Left ventricle myocardium inferior (tissue), 1 donor: Measurements from ENCODE around the gene ACSS2. TPM values are rescaled to one million over a fixed set of nuclear protein-coding genes. Genes with fewer than 3 reads are reported as not detected.

Source experiments
- DNase-seq: peaks from one replicate; pipeline ENCODE4 v3.0.0-alpha.2; 2020
- H3K27ac ChIP-seq: fragments of 200-600 bp; replicated peaks from 2 replicates; pipeline ENCODE4 v1.8.0; 2021
- H3K27me3 ChIP-seq: fragments of 200-600 bp; 2 replicates; pipeline ENCODE4 v1.8.0; 2021; ENCODE audit warnings: low read depth
- H3K36me3 ChIP-seq: fragments of 200-600 bp; 2 replicates; pipeline ENCODE4 v1.8.0; 2021
- H3K4me1 ChIP-seq: fragments of 200-600 bp; 2 replicates; pipeline ENCODE4 v1.8.0; 2021
- H3K4me3 ChIP-seq: fragments of 200-600 bp; 2 replicates; pipeline ENCODE4 v1.8.0; 2021; ENCODE audit warnings: mild to moderate bottlenecking, moderate library complexity
- H3K9me3 ChIP-seq: fragments of 200-600 bp; replicated peaks from 2 replicates; pipeline ENCODE4 v1.8.0; 2021
- intact Hi-C: fragments of 100-400 bp; cut with micrococcal nuclease; formaldehyde crosslinking; loops from one replicate; pipeline ENCODE4 v1.11.0; 2022
- long read RNA-seq: library from polyadenylated mRNA; unstranded; transcript quantifications from one replicate; pipeline ENCODE4 v2.0.0, GENCODE V29; 2021
- total RNA-seq: library from RNA; stranded (reverse); fragmentation: NEBNext Ultra II Directional; extraction: Animal tissue kit (Norgen Biotek cat#: 25700); gene quantifications from one replicate; pipeline ENCODE4 v1.2.1, GENCODE V29; 2021
- TF ChIP-seq, protein P1 (sequence below): fragments of 200-600 bp; IDR thresholded peaks from 2 replicates; pipeline ENCODE4 v1.8.0; 2021; ENCODE audit warnings: antibody characterized with exemption, mild to moderate bottlenecking, borderline replicate concordance
- donor health status: DM: no; HTN: yes; CAD: no; lungs with severe emphysema.

The ACSS2 gene, protein sequence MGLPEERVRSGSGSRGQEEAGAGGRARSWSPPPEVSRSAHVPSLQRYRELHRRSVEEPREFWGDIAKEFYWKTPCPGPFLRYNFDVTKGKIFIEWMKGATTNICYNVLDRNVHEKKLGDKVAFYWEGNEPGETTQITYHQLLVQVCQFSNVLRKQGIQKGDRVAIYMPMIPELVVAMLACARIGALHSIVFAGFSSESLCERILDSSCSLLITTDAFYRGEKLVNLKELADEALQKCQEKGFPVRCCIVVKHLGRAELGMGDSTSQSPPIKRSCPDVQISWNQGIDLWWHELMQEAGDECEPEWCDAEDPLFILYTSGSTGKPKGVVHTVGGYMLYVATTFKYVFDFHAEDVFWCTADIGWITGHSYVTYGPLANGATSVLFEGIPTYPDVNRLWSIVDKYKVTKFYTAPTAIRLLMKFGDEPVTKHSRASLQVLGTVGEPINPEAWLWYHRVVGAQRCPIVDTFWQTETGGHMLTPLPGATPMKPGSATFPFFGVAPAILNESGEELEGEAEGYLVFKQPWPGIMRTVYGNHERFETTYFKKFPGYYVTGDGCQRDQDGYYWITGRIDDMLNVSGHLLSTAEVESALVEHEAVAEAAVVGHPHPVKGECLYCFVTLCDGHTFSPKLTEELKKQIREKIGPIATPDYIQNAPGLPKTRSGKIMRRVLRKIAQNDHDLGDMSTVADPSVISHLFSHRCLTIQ
- 101 TPM for total RNA-seq
- long read RNA-seq, transcript ACSS2-201 (19 exons, 2,925 nt) = major isoform, 112 of 195 reads
- long read RNA-seq, transcript ACSS2-202 (18 exons, 3,065 nt) = minor isoform, 26 of 195 reads
- long read RNA-seq, partial matches to known transcripts = 17 of 195 reads
- long read RNA-seq, other reads (novel, unspliced or antisense) = 39 of 195 reads

DNA sequence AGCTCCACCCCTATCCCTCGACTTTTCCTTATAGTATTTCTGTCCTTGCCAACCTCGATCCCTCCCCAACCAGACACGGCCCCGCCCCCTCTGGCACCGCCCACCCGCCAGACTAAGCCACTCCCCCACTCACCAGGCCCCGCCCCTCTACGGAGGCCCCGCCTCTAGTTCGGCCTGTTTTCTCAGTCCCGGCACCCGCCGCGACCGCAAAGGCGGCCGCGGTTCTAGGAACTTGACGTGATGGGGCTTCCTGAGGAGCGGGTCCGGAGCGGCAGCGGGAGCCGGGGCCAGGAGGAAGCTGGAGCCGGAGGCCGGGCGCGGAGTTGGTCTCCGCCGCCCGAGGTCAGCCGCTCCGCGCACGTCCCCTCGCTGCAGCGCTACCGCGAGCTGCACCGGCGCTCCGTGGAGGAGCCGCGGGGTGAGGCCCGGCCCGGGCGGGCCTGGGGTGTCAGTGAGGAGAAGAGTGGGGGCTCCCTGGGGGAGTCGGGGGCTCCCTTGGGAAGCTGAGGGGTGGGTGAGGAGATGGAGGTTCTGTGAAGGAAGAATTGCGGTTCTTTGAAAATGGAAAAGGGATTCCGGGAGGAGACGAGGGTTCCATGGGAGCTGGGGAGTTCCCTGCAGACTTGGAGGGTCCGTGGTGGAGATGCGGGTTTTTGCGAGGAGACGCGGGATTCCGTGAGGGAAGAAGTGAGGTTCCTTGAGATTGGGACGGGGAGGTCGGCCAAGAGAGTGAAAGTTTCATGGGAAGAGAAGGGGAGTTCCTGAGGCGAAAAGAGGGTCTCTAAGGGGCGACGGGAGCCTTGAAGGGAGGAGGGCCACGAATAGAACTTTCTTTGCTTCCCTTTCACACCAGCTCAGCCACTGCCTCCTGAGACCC lies at the start of gene ACSS2:
TSS of gene ACSS2 (plus strand) at position 207 of the 877 bp plus-strand sequence. CDS start at position 241, 34 bp downstream.
- Histone ChIP-seq H3K4me3 (peak within 1 kb of the TSS; percentile 83), H3K9me3 (no peaks in the 10 kb centered on the region), H3K27me3 (no peaks in the 10 kb centered on the region), H3K36me3 (no peaks in the 10 kb centered on the region), H3K27ac (peak within 1 kb of the TSS; percentile 89), H3K4me1 (peaks cover 75% of the 10 kb centered on the region)
- intact Hi-C loops = no loop called here
- no peak for DNase-seq
- TF ChIP-seq, protein P1, sequence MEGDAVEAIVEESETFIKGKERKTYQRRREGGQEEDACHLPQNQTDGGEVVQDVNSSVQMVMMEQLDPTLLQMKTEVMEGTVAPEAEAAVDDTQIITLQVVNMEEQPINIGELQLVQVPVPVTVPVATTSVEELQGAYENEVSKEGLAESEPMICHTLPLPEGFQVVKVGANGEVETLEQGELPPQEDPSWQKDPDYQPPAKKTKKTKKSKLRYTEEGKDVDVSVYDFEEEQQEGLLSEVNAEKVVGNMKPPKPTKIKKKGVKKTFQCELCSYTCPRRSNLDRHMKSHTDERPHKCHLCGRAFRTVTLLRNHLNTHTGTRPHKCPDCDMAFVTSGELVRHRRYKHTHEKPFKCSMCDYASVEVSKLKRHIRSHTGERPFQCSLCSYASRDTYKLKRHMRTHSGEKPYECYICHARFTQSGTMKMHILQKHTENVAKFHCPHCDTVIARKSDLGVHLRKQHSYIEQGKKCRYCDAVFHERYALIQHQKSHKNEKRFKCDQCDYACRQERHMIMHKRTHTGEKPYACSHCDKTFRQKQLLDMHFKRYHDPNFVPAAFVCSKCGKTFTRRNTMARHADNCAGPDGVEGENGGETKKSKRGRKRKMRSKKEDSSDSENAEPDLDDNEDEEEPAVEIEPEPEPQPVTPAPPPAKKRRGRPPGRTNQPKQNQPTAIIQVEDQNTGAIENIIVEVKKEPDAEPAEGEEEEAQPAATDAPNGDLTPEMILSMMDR = no peak

DNA sequence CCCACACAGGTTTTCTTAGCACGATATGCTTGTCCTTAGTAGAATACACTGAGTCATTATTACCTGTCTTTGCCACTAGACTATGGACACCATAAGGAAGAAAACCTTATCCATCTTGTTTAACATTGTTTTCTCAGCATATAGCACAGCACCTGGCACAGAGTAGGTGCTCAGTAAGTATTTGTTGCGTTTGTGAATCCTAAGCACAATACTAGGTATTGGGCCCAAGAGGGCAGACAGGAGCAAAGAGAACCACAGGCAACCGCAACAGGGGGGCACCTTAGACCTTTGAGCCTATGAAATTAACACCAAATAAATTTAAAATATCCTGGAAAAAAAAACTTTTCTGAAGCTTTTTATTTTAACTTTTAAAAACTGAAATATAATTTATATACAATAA lies 47.2 kb upstream of the ACSS2 start:
- TF ChIP-seq, protein P1 = no peak
- Histone ChIP-seq H3K4me1 (peaks cover 14% of the 10 kb centered on the region), H3K27me3 (no peaks in the 10 kb centered on the region), H3K4me3 (no peak overlapping the region), H3K27ac (no peak overlapping the region), H3K36me3 (no peaks in the 10 kb centered on the region), H3K9me3 (no peaks in the 10 kb centered on the region)
- no peak for DNase-seq
- intact Hi-C loops = no loop called here

DNA sequence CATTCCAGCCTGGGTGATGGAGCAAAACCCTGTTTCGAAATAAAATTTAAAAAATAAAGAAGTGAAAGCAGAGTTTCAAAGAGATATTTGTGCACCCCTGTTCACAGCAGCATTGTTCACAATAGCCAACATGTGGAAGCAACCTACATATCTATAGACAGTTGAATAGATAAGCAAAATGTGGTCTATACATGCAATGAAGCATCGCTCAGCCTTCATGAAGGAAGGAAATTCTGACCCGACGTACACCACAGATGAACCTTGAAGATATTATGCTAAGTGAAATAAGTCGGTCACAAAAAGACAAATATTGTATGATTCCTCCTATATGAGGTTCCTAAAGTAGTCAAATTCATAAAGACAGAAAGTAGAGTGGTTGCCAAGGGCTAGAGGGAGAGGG lies 44.5 kb upstream of the ACSS2 start:
- intact Hi-C loops = no loop called here
- no peak overlapping the region for H3K27ac ChIP-seq
- H3K4me3 ChIP-seq = no peak overlapping the region
- TF ChIP-seq, protein P1 = no peak
- H3K4me1 ChIP-seq = no peaks in the 10 kb centered on the region
- DNase-seq = no peak
- H3K9me3 ChIP-seq = no peaks in the 10 kb centered on the region
- H3K36me3 ChIP-seq = no peaks in the 10 kb centered on the region
- H3K27me3 ChIP-seq = no peaks in the 10 kb centered on the region

DNA sequence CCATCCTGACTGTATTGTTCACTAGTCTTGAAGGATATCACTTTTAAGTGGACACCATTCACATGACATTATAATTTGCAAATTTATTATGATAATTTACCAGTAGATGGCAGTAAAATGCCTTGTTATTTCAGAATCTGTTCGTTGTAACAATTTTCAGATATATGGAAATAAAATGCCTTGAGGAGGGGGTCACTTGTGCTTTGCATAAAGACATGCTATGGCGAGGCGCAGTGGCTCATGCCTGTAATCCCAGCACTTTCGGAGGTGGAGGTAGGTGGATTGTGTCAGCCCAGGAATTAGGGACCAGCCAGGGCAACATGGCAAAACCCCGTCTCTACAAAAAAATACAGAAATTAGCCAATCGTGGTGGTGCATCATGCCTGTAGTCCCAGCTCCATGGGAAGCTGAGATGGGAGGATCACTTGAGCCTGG lies 41.9 kb upstream of the ACSS2 start:
- TF ChIP-seq, protein P1 = peak; percentile 55
- intact Hi-C loops = no loop called here

DNA sequence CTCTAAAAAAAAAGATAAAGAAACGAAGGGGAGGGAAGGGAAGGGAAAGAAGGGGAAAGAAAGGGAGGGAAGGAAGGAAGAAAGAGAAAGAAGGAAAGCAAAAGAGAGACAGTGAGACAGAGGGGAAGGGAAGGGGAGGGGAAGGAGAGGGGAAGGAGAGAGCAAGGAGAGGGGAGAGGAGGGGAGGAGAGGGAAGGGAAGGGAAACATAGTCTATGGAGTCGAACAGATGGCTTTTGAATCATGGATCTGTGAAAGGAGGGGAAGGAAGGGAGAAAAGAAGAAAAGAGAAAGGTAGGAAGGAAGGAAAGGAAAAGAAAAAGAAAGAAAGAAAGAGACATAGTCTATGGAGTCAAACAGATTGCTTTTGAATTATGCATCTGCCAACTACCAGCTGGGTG lies 34.3 kb upstream of the ACSS2 start:
- Histone ChIP-seq H3K4me1 (no peaks in the 10 kb centered on the region), H3K27me3 (no peaks in the 10 kb centered on the region), H3K9me3 (no peaks in the 10 kb centered on the region), H3K36me3 (no peaks in the 10 kb centered on the region), H3K4me3 (no peak overlapping the region), H3K27ac (no peak overlapping the region)
- TF ChIP-seq, protein P1 = no peak
- intact Hi-C loops = no loop called here
- DNase-seq = no peak

More for the DNA sequence above, 41.9 kb upstream of the ACSS2 start:
- H3K27ac ChIP-seq = no peak overlapping the region
- H3K4me1 ChIP-seq = no peaks in the 10 kb centered on the region
- no peaks in the 10 kb centered on the region for H3K9me3 ChIP-seq
- DNase-seq = no peak
- no peaks in the 10 kb centered on the region for H3K36me3 ChIP-seq
- no peaks in the 10 kb centered on the region for H3K27me3 ChIP-seq
- H3K4me3 ChIP-seq = no peak overlapping the region
